ENCODE data around the gene SMIM20.

GRCh38 chr4:25970691-25971432, 56.8 kb downstream of the SMIM20 start:
- TF ChIP-seq GABPA (tag; conservative IDR thresholded peaks at IDR 0.05; ENCODE audit: low read depth): no peak
- no peak for TF ChIP-seq ZNF512 (tag; IDR thresholded peaks at IDR 0.05)
- TF ChIP-seq CREB1 (IDR thresholded peaks at IDR 0.05): no peak
- TF ChIP-seq CREB1 (CRISPR knock-in tag; IDR thresholded peaks at IDR 0.05): no peak
- no peak for TF ChIP-seq TCF7 (IDR thresholded peaks at IDR 0.05; ENCODE audit: borderline replicate concordance)
- no peak for TF ChIP-seq MCM7 (IDR thresholded peaks at IDR 0.05)
- TF ChIP-seq PHF21A (IDR thresholded peaks at IDR 0.05; ENCODE audit: borderline replicate concordance, low read depth): no peak
